ENCODE data around the gene RCAN2.

The RCAN2 gene

DNA sequence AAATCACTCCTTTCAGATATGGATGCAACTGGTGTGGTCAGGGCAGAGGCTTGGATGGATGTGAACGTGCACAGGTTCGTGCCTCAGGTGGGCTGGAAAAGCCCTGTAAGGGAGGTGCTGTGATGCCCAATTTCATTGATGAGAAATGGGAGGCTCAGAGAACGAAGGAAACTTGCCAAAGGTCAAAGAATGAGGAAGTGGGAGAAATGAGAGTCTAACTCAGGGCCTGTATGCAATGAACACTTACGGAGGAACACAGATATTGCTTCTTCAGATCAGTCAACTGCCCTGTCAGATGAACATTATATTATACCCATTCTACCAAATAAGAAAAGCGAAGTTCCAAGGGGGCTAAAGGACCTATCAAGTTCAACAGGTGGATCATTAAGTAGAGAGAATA is 134.7 kb downstream of the RCAN2 start:
- TF ChIP-seq EZH2phosphoT487 (IDR thresholded peaks at IDR 0.05; ENCODE audit: low read length) (no peak), EZH2 (optimal IDR thresholded peaks at IDR 0.05; ENCODE audit: low read depth, low read length) (no peak)
- TF ChIP-seq, protein P1, sequence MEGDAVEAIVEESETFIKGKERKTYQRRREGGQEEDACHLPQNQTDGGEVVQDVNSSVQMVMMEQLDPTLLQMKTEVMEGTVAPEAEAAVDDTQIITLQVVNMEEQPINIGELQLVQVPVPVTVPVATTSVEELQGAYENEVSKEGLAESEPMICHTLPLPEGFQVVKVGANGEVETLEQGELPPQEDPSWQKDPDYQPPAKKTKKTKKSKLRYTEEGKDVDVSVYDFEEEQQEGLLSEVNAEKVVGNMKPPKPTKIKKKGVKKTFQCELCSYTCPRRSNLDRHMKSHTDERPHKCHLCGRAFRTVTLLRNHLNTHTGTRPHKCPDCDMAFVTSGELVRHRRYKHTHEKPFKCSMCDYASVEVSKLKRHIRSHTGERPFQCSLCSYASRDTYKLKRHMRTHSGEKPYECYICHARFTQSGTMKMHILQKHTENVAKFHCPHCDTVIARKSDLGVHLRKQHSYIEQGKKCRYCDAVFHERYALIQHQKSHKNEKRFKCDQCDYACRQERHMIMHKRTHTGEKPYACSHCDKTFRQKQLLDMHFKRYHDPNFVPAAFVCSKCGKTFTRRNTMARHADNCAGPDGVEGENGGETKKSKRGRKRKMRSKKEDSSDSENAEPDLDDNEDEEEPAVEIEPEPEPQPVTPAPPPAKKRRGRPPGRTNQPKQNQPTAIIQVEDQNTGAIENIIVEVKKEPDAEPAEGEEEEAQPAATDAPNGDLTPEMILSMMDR (IDR thresholded peaks at IDR 0.05; ENCODE audit: low read length): no peak
- no peaks in the 10 kb centered on the region for H3F3A ChIP-seq (ENCODE audit: insufficient read depth, low read length)
- H3K27me3 ChIP-seq (replicated peaks; ENCODE audit: insufficient read depth, low read length): no peaks in the 10 kb centered on the region
- no peaks in the 10 kb centered on the region for H3K36me3 ChIP-seq (replicated peaks; ENCODE audit: insufficient read depth, low read length)
- H3K27ac ChIP-seq (ENCODE audit: low read length): no peak overlapping the region
- H4K20me1 ChIP-seq (ENCODE audit: insufficient read depth, low read length): no peaks in the 10 kb centered on the region
- no peak overlapping the region for H3K4me2 ChIP-seq (ENCODE audit: low read depth, low read length)
- no peak overlapping the region for H3K9ac ChIP-seq (ENCODE audit: low read length)
- no peaks in the 10 kb centered on the region for H3K79me2 ChIP-seq (ENCODE audit: low read length)
- H3K9me3 ChIP-seq (replicated peaks; ENCODE audit: insufficient read depth, low read length): no peaks in the 10 kb centered on the region
- no peak for DNase-seq
- no peaks in the 10 kb centered on the region for H3K4me1 ChIP-seq (ENCODE audit: low read length)
- H3K4me3 ChIP-seq (ENCODE audit: low read length): no peak overlapping the region
- H2AFZ ChIP-seq (ENCODE audit: low read length): no peak overlapping the region
- no peaks in the 10 kb centered on the region for H3K9me2 ChIP-seq (replicated peaks; ENCODE audit: insufficient read depth, low read length)

DNA sequence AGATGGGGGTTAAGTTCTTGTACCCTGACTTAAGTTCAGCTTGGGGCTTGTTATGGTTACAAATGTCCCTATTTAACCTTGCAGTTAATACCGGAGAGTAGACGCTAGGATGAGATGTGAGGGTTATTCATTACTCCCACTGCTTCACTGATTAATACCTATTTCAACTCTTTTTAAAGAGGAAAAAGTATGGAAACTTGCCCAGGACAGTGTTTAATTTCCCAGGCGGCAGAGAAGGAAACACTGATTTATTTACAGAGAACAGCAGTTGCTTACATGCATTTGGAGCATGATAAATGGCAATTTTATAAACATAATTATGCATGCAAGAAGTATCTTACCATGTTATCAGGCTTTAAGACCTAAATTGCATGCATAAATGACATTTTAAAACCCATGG is 137.7 kb downstream of the RCAN2 start:
- no peak for DNase-seq
- Histone ChIP-seq H3K4me2 (ENCODE audit: low read depth, low read length) (no peak overlapping the region), H2AFZ (ENCODE audit: low read length) (no peak overlapping the region), H3K9me2 (replicated peaks; ENCODE audit: insufficient read depth, low read length) (no peaks in the 10 kb centered on the region), H3K9ac (ENCODE audit: low read length) (no peak overlapping the region), H3K79me2 (ENCODE audit: low read length) (no peaks in the 10 kb centered on the region), H3K4me3 (ENCODE audit: low read length) (no peak overlapping the region), H3K27me3 (replicated peaks; ENCODE audit: insufficient read depth, low read length) (no peaks in the 10 kb centered on the region), H3F3A (ENCODE audit: insufficient read depth, low read length) (no peaks in the 10 kb centered on the region), H3K27ac (ENCODE audit: low read length) (no peak overlapping the region), H4K20me1 (ENCODE audit: insufficient read depth, low read length) (no peaks in the 10 kb centered on the region), H3K9me3 (replicated peaks; ENCODE audit: insufficient read depth, low read length) (no peaks in the 10 kb centered on the region), H3K36me3 (replicated peaks; ENCODE audit: insufficient read depth, low read length) (no peaks in the 10 kb centered on the region), H3K4me1 (ENCODE audit: low read length) (no peaks in the 10 kb centered on the region)
- TF ChIP-seq EZH2phosphoT487 (IDR thresholded peaks at IDR 0.05; ENCODE audit: low read length) (no peak), EZH2 (optimal IDR thresholded peaks at IDR 0.05; ENCODE audit: low read depth, low read length) (no peak)
- TF ChIP-seq, protein P1 (IDR thresholded peaks at IDR 0.05; ENCODE audit: low read length): no peak

GRCh38 chr6:46352541-46353268 is 138.5 kb downstream of the RCAN2 start:
- no peak for DNase-seq
- Histone ChIP-seq H3K36me3 (replicated peaks; ENCODE audit: insufficient read depth, low read length) (no peaks in the 10 kb centered on the region), H3K9me3 (replicated peaks; ENCODE audit: insufficient read depth, low read length) (no peaks in the 10 kb centered on the region), H3K27ac (ENCODE audit: low read length) (no peak overlapping the region), H3K4me3 (ENCODE audit: low read length) (no peak overlapping the region), H3F3A (ENCODE audit: insufficient read depth, low read length) (no peaks in the 10 kb centered on the region), H3K9me2 (replicated peaks; ENCODE audit: insufficient read depth, low read length) (no peaks in the 10 kb centered on the region), H3K79me2 (ENCODE audit: low read length) (no peaks in the 10 kb centered on the region), H2AFZ (ENCODE audit: low read length) (no peak overlapping the region), H3K27me3 (replicated peaks; ENCODE audit: insufficient read depth, low read length) (no peaks in the 10 kb centered on the region), H3K4me1 (ENCODE audit: low read length) (no peaks in the 10 kb centered on the region), H3K4me2 (ENCODE audit: low read depth, low read length) (no peak overlapping the region), H4K20me1 (ENCODE audit: insufficient read depth, low read length) (no peaks in the 10 kb centered on the region), H3K9ac (ENCODE audit: low read length) (no peak overlapping the region)
- no peak for TF ChIP-seq EZH2 (optimal IDR thresholded peaks at IDR 0.05; ENCODE audit: low read depth, low read length)
- no peak for TF ChIP-seq EZH2phosphoT487 (IDR thresholded peaks at IDR 0.05; ENCODE audit: low read length)
- TF ChIP-seq, protein P1 (IDR thresholded peaks at IDR 0.05; ENCODE audit: low read length): no peak
